ENCODE results near the gene FAM228B.

DNA sequence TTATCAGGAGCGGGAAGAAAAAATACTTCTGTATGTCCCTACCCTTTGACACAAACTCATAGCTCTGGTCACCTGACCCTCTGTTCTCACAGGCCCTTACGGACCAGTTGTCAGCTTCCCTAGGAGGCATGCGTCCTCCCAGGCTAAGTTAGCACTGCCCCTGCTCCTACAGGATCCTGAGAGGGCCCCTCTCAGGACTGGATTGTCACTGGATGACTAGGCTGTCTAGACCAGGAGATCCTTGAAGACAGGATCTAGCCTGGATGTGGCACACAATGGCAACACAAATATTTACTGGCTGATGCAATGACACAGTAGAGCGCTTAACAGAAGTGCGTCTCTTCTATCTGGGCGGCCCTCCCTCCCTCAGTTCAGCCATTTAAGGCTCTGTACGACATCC, 59.2 kb downstream of the FAM228B start:
- TF ChIP-seq, protein P1, sequence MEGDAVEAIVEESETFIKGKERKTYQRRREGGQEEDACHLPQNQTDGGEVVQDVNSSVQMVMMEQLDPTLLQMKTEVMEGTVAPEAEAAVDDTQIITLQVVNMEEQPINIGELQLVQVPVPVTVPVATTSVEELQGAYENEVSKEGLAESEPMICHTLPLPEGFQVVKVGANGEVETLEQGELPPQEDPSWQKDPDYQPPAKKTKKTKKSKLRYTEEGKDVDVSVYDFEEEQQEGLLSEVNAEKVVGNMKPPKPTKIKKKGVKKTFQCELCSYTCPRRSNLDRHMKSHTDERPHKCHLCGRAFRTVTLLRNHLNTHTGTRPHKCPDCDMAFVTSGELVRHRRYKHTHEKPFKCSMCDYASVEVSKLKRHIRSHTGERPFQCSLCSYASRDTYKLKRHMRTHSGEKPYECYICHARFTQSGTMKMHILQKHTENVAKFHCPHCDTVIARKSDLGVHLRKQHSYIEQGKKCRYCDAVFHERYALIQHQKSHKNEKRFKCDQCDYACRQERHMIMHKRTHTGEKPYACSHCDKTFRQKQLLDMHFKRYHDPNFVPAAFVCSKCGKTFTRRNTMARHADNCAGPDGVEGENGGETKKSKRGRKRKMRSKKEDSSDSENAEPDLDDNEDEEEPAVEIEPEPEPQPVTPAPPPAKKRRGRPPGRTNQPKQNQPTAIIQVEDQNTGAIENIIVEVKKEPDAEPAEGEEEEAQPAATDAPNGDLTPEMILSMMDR (IDR thresholded peaks at IDR 0.05; ENCODE audit: low read depth, low read length), result no peak
- TF ChIP-seq POLR2A (IDR thresholded peaks at IDR 0.05; ENCODE audit: extremely low read depth, insufficient read length), result no peak

All from NB4 (cell line).